ENCODE measurements around the gene ANKRD39.

Gene ANKRD39

DNA sequence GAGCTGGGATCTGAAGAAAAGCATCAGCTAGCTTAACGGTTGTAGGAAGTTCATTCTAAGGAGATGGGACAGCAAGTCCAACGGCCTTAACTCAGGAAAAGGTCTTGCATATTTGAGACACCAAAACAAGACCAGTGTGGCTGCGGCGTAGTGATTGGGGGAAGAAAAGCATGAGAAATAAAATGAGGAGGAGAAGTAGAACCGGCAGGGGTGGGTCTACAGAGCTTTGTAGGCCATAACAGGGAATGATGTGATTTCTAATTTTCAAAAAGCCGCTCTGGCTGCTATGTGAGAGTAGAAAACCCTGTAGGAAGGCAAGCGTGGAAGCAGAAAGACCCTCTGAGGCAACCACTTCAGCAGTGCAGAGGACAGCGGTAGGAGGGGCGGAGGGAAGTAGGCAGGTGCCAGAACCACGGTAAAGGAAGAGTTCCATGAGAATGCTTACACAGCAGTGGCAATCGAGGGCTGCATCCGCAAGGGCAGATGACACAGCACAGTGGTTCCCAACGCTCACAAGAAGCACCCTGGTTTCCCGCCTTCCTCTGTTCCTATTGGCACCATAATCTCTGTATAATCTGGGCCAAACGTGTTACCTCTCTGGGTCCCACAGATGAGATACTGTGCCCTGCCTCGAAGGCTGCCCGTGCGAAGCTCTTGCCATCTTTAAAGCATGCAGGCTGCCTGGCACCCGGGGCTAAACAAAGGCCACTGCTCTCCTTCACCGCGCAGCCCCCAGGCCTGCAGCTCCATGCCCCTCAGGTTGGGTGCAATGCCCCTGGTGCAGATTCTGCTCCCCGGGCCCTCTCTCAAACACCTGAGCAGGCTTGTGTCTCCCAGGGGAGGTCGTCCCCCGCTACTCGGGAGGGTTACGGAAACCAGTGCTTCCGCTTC, 795 bp downstream of the ANKRD39 start:
- Histone ChIP-seq H3K36me3 (ENCODE audit: control insufficient read depth in 2 of 2, insufficient read depth in 2 of 2, low read length in 2 of 2) (peaks cover 18 to 28% of the 10 kb centered on the region in 2 donors), H3K4me1 (ENCODE audit: control insufficient read depth in 2 of 2, insufficient read depth in 2 of 2, low read length in 2 of 2) (peaks cover 14 to 15% of the 10 kb centered on the region in 2 donors), H3K9me3 (ENCODE audit: control insufficient read depth in 2 of 2, low read length in 2 of 2) (no peaks in the 10 kb centered on the region), H3K27me3 (ENCODE audit: control insufficient read depth in 2 of 2, insufficient read depth in 2 of 2, low read length in 2 of 2) (no peaks in the 10 kb centered on the region), H3K4me3 (ENCODE audit: low read length in 2 of 2) (peak overlapping the region; percentile 61 to 70), H3K27ac (ENCODE audit: low read depth in 2 of 2, low read length in 2 of 2) (peak overlapping the region; percentile 61 to 71), H3K9ac (ENCODE audit: low read depth in 1 of 2, low read length in 2 of 2) (peak overlapping the region; percentile 71 to 85)

DNA sequence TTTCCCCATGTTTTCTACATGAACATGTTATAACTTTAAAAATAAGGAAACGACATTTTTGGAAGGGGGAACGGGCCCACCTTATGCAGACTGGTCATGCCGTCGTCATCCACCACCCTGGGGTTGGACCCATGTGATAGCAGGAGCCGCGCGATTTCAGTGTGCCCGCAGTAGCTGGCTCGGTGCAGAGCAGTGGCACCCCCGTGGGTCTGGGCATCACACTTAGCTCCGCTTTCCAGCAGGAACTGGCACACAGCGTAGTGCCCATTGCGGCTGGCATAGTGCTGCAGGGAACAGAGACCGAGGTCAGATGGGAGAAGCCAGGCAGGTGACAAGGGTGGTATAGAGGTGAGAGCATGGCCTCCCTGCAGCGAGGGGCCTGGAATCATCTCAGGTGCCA, 4.5 kb downstream of the ANKRD39 start:
- Histone ChIP-seq H3K27ac (ENCODE audit: low read depth in 2 of 2, low read length in 2 of 2) (no peak overlapping the region), H3K9me3 (ENCODE audit: control insufficient read depth in 2 of 2, low read length in 2 of 2) (no peaks in the 10 kb centered on the region), H3K4me3 (ENCODE audit: low read length in 2 of 2) (no peak overlapping the region), H3K9ac (ENCODE audit: low read depth in 1 of 2, low read length in 2 of 2) (no peak overlapping the region), H3K4me1 (ENCODE audit: control insufficient read depth in 2 of 2, insufficient read depth in 2 of 2, low read length in 2 of 2) (peaks cover 7 to 8% of the 10 kb centered on the region in 2 donors), H3K27me3 (ENCODE audit: control insufficient read depth in 2 of 2, insufficient read depth in 2 of 2, low read length in 2 of 2) (no peaks in the 10 kb centered on the region), H3K36me3 (ENCODE audit: control insufficient read depth in 2 of 2, insufficient read depth in 2 of 2, low read length in 2 of 2) (peaks cover 22 to 32% of the 10 kb centered on the region in 2 donors)

GRCh38 chr2:96852667-96853066, 5.1 kb downstream of the ANKRD39 start:
- Histone ChIP-seq H3K9ac (ENCODE audit: low read depth in 1 of 2, low read length in 2 of 2) (no peak overlapping the region), H3K9me3 (ENCODE audit: control insufficient read depth in 2 of 2, low read length in 2 of 2) (no peaks in the 10 kb centered on the region), H3K36me3 (ENCODE audit: control insufficient read depth in 2 of 2, insufficient read depth in 2 of 2, low read length in 2 of 2) (peaks cover 28 to 37% of the 10 kb centered on the region in 2 donors), H3K4me3 (ENCODE audit: low read length in 2 of 2) (no peak overlapping the region), H3K27ac (ENCODE audit: low read depth in 2 of 2, low read length in 2 of 2) (no peak overlapping the region), H3K4me1 (ENCODE audit: control insufficient read depth in 2 of 2, insufficient read depth in 2 of 2, low read length in 2 of 2) (peaks cover 7 to 8% of the 10 kb centered on the region in 2 donors), H3K27me3 (ENCODE audit: control insufficient read depth in 2 of 2, insufficient read depth in 2 of 2, low read length in 2 of 2) (no peaks in the 10 kb centered on the region)

DNA sequence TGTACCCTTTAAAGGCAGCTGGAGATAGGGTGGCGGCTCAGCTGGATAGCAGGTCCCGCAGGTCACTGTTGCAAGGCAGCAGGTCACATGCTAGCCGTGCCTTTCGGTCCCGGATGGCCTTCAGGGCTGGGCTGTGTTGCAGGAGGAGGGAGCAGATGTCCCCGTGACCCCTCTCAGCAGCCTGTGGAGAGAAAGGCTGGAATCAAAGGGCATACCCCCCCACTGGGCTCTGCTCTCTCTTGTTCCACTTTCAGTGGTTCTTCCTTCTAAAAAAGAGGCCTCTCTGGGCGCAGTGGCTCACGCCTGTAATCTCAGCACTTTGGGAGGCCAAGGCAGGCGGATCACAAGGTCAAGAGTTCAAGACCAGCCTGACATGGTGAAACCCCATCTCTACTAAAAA, 9.6 kb downstream of the ANKRD39 start:
- H3K9me3 ChIP-seq (ENCODE audit: control insufficient read depth in 2 of 2, low read length in 2 of 2) = no peaks in the 10 kb centered on the region
- H3K9ac ChIP-seq (ENCODE audit: low read depth in 1 of 2, low read length in 2 of 2) = no peak overlapping the region
- H3K4me1 ChIP-seq (ENCODE audit: control insufficient read depth in 2 of 2, insufficient read depth in 2 of 2, low read length in 2 of 2) = no peaks in the 10 kb centered on the region
- no peaks in the 10 kb centered on the region for H3K27me3 ChIP-seq (ENCODE audit: control insufficient read depth in 2 of 2, insufficient read depth in 2 of 2, low read length in 2 of 2)
- peaks cover 29 to 34% of the 10 kb centered on the region in 2 donors for H3K36me3 ChIP-seq (ENCODE audit: control insufficient read depth in 2 of 2, insufficient read depth in 2 of 2, low read length in 2 of 2)
- no peak overlapping the region for H3K4me3 ChIP-seq (ENCODE audit: low read length in 2 of 2)
- H3K27ac ChIP-seq (ENCODE audit: low read depth in 2 of 2, low read length in 2 of 2) = no peak overlapping the region

GRCh38 chr2:96847586-96847985, 10.2 kb downstream of the ANKRD39 start:
- H3K36me3 ChIP-seq (ENCODE audit: control insufficient read depth in 2 of 2, insufficient read depth in 2 of 2, low read length in 2 of 2) = peaks cover 23 to 27% of the 10 kb centered on the region in 2 donors
- H3K4me1 ChIP-seq (ENCODE audit: control insufficient read depth in 2 of 2, insufficient read depth in 2 of 2, low read length in 2 of 2) = no peaks in the 10 kb centered on the region
- H3K27me3 ChIP-seq (ENCODE audit: control insufficient read depth in 2 of 2, insufficient read depth in 2 of 2, low read length in 2 of 2) = no peaks in the 10 kb centered on the region
- H3K9me3 ChIP-seq (ENCODE audit: control insufficient read depth in 2 of 2, low read length in 2 of 2) = no peaks in the 10 kb centered on the region
- H3K9ac ChIP-seq (ENCODE audit: low read depth in 1 of 2, low read length in 2 of 2) = no peak overlapping the region
- no peak overlapping the region for H3K4me3 ChIP-seq (ENCODE audit: low read length in 2 of 2)
- no peak overlapping the region for H3K27ac ChIP-seq (ENCODE audit: low read depth in 2 of 2, low read length in 2 of 2)

DNA sequence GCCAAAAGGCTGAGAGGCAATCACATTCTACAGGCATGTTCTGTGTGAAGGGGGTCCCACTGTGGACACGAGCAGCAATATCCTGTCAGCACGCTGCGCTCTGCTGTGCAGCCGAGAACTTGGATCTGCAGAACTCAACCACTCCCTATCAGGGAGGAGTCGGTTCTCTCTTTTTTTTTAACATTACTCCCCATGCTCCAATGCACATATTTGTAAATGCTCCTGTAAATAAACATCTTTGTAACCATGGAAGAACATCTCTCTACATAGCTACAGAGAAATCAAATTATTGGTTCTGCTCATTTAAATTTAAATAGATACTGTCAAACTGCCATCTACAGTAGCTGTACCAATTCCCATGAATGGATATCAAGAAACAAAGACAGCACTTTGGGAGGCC, 11.0 kb downstream of the ANKRD39 start:
- H3K27me3 ChIP-seq (ENCODE audit: control insufficient read depth in 2 of 2, insufficient read depth in 2 of 2, low read length in 2 of 2) = no peaks in the 10 kb centered on the region

GRCh38 chr2:96844405-96844808, 13.4 kb downstream of the ANKRD39 start:
- Histone ChIP-seq H3K36me3 (ENCODE audit: control insufficient read depth in 2 of 2, insufficient read depth in 2 of 2, low read length in 2 of 2) (peaks cover 10 to 14% of the 10 kb centered on the region in 2 donors), H3K9ac (ENCODE audit: low read depth in 1 of 2, low read length in 2 of 2) (no peak overlapping the region), H3K4me1 (ENCODE audit: control insufficient read depth in 2 of 2, insufficient read depth in 2 of 2, low read length in 2 of 2) (peaks cover 3 to 5% of the 10 kb centered on the region in 2 donors), H3K27ac (ENCODE audit: low read depth in 2 of 2, low read length in 2 of 2) (no peak overlapping the region), H3K27me3 (ENCODE audit: control insufficient read depth in 2 of 2, insufficient read depth in 2 of 2, low read length in 2 of 2) (no peaks in the 10 kb centered on the region), H3K4me3 (ENCODE audit: low read length in 2 of 2) (no peak overlapping the region), H3K9me3 (ENCODE audit: control insufficient read depth in 2 of 2, low read length in 2 of 2) (no peaks in the 10 kb centered on the region)

More for the DNA sequence above, 11.0 kb downstream of the ANKRD39 start:
- H3K36me3 ChIP-seq (ENCODE audit: control insufficient read depth in 2 of 2, insufficient read depth in 2 of 2, low read length in 2 of 2) = peaks cover 19 to 25% of the 10 kb centered on the region in 2 donors
- no peaks in the 10 kb centered on the region for H3K9me3 ChIP-seq (ENCODE audit: control insufficient read depth in 2 of 2, low read length in 2 of 2)
- no peaks in the 10 kb centered on the region for H3K4me1 ChIP-seq (ENCODE audit: control insufficient read depth in 2 of 2, insufficient read depth in 2 of 2, low read length in 2 of 2)
- no peak overlapping the region for H3K4me3 ChIP-seq (ENCODE audit: low read length in 2 of 2)
- no peak overlapping the region for H3K27ac ChIP-seq (ENCODE audit: low read depth in 2 of 2, low read length in 2 of 2)
- H3K9ac ChIP-seq (ENCODE audit: low read depth in 1 of 2, low read length in 2 of 2) = no peak overlapping the region

- H3K36me3 ChIP-seq (ENCODE audit: control insufficient read depth in 2 of 2, insufficient read depth in 2 of 2, low read length in 2 of 2) = peaks cover 10 to 13% of the 10 kb centered on the region in 2 donors
- H3K9ac ChIP-seq (ENCODE audit: low read depth in 1 of 2, low read length in 2 of 2) = no peak within 1 kb of the TSS
- H3K4me3 ChIP-seq (ENCODE audit: low read length in 2 of 2) = no peak within 1 kb of the TSS
- H3K27me3 ChIP-seq (ENCODE audit: control insufficient read depth in 2 of 2, insufficient read depth in 2 of 2, low read length in 2 of 2) = no peaks in the 10 kb centered on the region
- H3K4me1 ChIP-seq (ENCODE audit: control insufficient read depth in 2 of 2, insufficient read depth in 2 of 2, low read length in 2 of 2) = peaks cover 6 to 8% of the 10 kb centered on the region in 2 donors
- H3K27ac ChIP-seq (ENCODE audit: low read depth in 2 of 2, low read length in 2 of 2) = no peak within 1 kb of the TSS
- H3K9me3 ChIP-seq (ENCODE audit: control insufficient read depth in 2 of 2, low read length in 2 of 2) = no peaks in the 10 kb centered on the region
Observed at GRCh38 chr2:96843538-96844268, 14.1 kb downstream of the ANKRD39 start, which contains the start of gene ANKRD23. TSS of gene ANKRD23 (minus strand) at chr2:96844021. CDS start at chr2:96843992, 29 bp downstream.

- H3K9me3 ChIP-seq (ENCODE audit: control insufficient read depth in 2 of 2, low read length in 2 of 2) = no peaks in the 10 kb centered on the region
- H3K27ac ChIP-seq (ENCODE audit: low read depth in 2 of 2, low read length in 2 of 2) = no peak overlapping the region
- H3K27me3 ChIP-seq (ENCODE audit: control insufficient read depth in 2 of 2, insufficient read depth in 2 of 2, low read length in 2 of 2) = no peaks in the 10 kb centered on the region
- peaks cover 6 to 8% of the 10 kb centered on the region in 2 donors for H3K4me1 ChIP-seq (ENCODE audit: control insufficient read depth in 2 of 2, insufficient read depth in 2 of 2, low read length in 2 of 2)
- no peak overlapping the region for H3K4me3 ChIP-seq (ENCODE audit: low read length in 2 of 2)
- H3K36me3 ChIP-seq (ENCODE audit: control insufficient read depth in 2 of 2, insufficient read depth in 2 of 2, low read length in 2 of 2) = peaks cover 9 to 11% of the 10 kb centered on the region in 2 donors
- H3K9ac ChIP-seq (ENCODE audit: low read depth in 1 of 2, low read length in 2 of 2) = no peak overlapping the region
Observed at GRCh38 chr2:96842600-96842999, 15.2 kb downstream of the ANKRD39 start.
